Neuron (in vitro differentiated cells): Measurements from ENCODE around the gene FBXO10.
"Not testable (repeated sequence)": the region's sequence is repeated elsewhere in the genome, so short reads cannot be mapped to it uniquely, and the experiment has no call there.

Source experiments
- H2AFZ ChIP-seq: one replicate; pipeline ENCODE4 v1.6.1; 2013; ENCODE audit warnings: low read depth, mild to moderate bottlenecking, inconsistent platforms, low read length, moderate library complexity
- H3K27me3 ChIP-seq: one replicate; pipeline ENCODE4 v1.6.1; 2013; ENCODE audit warnings: low read length; ENCODE audit not compliant: insufficient read depth
- H3K36me3 ChIP-seq: one replicate; pipeline ENCODE4 v1.6.1; 2013; ENCODE audit warnings: low read length; ENCODE audit not compliant: insufficient read depth
- H3K4me1 ChIP-seq: one replicate; pipeline ENCODE4 v1.6.1; 2013; ENCODE audit warnings: low read length; ENCODE audit not compliant: insufficient read depth
- H3K4me3 ChIP-seq: 2 replicates; pipeline ENCODE4 v1.5.1; 2013; ENCODE audit warnings: mild to moderate bottlenecking, low read length, moderate library complexity
- H3K9me3 ChIP-seq: one replicate; pipeline ENCODE4 v1.6.1; 2013; ENCODE audit warnings: low read length

Gene FBXO10

GRCh38 chr9:37497320-37497719 is 78.9 kb downstream of the FBXO10 start:
- peaks cover 80% of the 10 kb centered on the region for H3K36me3 ChIP-seq
- no peak overlapping the region for H2AFZ ChIP-seq

GRCh38 chr9:37496020-37496419 is 80.2 kb downstream of the FBXO10 start:
- H3K4me3 ChIP-seq = no peak overlapping the region
- no peaks in the 10 kb centered on the region for H3K9me3 ChIP-seq
- peaks cover 74% of the 10 kb centered on the region for H3K36me3 ChIP-seq
- no peaks in the 10 kb centered on the region for H3K4me1 ChIP-seq
- H2AFZ ChIP-seq = no peak overlapping the region
- no peaks in the 10 kb centered on the region for H3K27me3 ChIP-seq

More at GRCh38 chr9:37497320-37497719, 78.9 kb downstream of the FBXO10 start:
- no peaks in the 10 kb centered on the region for H3K9me3 ChIP-seq
- H3K4me1 ChIP-seq = no peaks in the 10 kb centered on the region
- no peak overlapping the region for H3K4me3 ChIP-seq
- H3K27me3 ChIP-seq = no peaks in the 10 kb centered on the region

- no peaks in the 10 kb centered on the region for H3K9me3 ChIP-seq
- H3K36me3 ChIP-seq = peaks cover 71% of the 10 kb centered on the region
- H2AFZ ChIP-seq = no peak overlapping the region
- no peaks in the 10 kb centered on the region for H3K4me1 ChIP-seq
- H3K4me3 ChIP-seq = no peak overlapping the region
- no peaks in the 10 kb centered on the region for H3K27me3 ChIP-seq
Measured at GRCh38 chr9:37495571-37495970, 80.6 kb downstream of the FBXO10 start.

GRCh38 chr9:37491939-37492338 is 84.2 kb downstream of the FBXO10 start:
- Histone ChIP-seq H3K36me3 (peaks cover 66% of the 10 kb centered on the region), H3K9me3 (no peaks in the 10 kb centered on the region), H3K4me1 (peaks cover 5% of the 10 kb centered on the region), H3K4me3 (no peak overlapping the region), H3K27me3 (no peaks in the 10 kb centered on the region), H2AFZ (no peak overlapping the region)

GRCh38 chr9:37486616-37487548 is 89.3 kb downstream of the FBXO10 start:
- Histone ChIP-seq H3K36me3 (peaks cover 21% of the 10 kb centered on the region), H3K4me3 (peak overlapping the region; percentile 82), H3K27me3 (no peaks in the 10 kb centered on the region), H3K9me3 (no peaks in the 10 kb centered on the region), H3K4me1 (peaks cover 18% of the 10 kb centered on the region), H2AFZ (peak overlapping the region; percentile 93)

- Histone ChIP-seq H3K4me3 (peak overlapping the region; percentile 82), H3K9me3 (no peaks in the 10 kb centered on the region), H2AFZ (peak overlapping the region; percentile 93), H3K27me3 (no peaks in the 10 kb centered on the region), H3K36me3 (peaks cover 18% of the 10 kb centered on the region), H3K4me1 (peaks cover 18% of the 10 kb centered on the region)
Measured at GRCh38 chr9:37486256-37486615, 89.9 kb downstream of the FBXO10 start.

GRCh38 chr9:37485389-37486255 is 90.6 kb downstream of the FBXO10 start, which contains the start of gene POLR1E:
TSS of gene POLR1E (plus strand) at chr9:37485948. CDS start at chr9:37486048, 100 bp downstream.
- Histone ChIP-seq H2AFZ (peak within 1 kb of the TSS; percentile 93), H3K36me3 (peaks cover 18% of the 10 kb centered on the region), H3K9me3 (no peaks in the 10 kb centered on the region), H3K4me1 (peaks cover 18% of the 10 kb centered on the region), H3K4me3 (peak within 1 kb of the TSS; percentile 82), H3K27me3 (no peaks in the 10 kb centered on the region)

- H3K4me3 ChIP-seq = no peak overlapping the region
- no peaks in the 10 kb centered on the region for H3K27me3 ChIP-seq
- no peak overlapping the region for H2AFZ ChIP-seq
- no peaks in the 10 kb centered on the region for H3K9me3 ChIP-seq
- H3K4me1 ChIP-seq = peaks cover 3% of the 10 kb centered on the region
- H3K36me3 ChIP-seq = no peaks in the 10 kb centered on the region
Measured at GRCh38 chr9:37480759-37481158, 95.4 kb downstream of the FBXO10 start.

- H3K36me3 ChIP-seq, H3K4me3 ChIP-seq, H3K9me3 ChIP-seq, H3K27me3 ChIP-seq, H3K4me1 ChIP-seq, H2AFZ ChIP-seq: not testable (repeated sequence)
Measured at GRCh38 chr9:37477987-37478619, 98.1 kb downstream of the FBXO10 start.

GRCh38 chr9:37477443-37477842 is 98.7 kb downstream of the FBXO10 start:
- not testable (repeated sequence) for H3K27me3 ChIP-seq, H3K9me3 ChIP-seq, H3K4me3 ChIP-seq, H3K4me1 ChIP-seq, H3K36me3 ChIP-seq, H2AFZ ChIP-seq

- peaks cover 6% of the 10 kb centered on the region for H3K9me3 ChIP-seq
- H2AFZ ChIP-seq = no peak overlapping the region
- H3K4me1 ChIP-seq = peaks cover 7% of the 10 kb centered on the region
- no peaks in the 10 kb centered on the region for H3K36me3 ChIP-seq
- no peaks in the 10 kb centered on the region for H3K27me3 ChIP-seq
- no peak overlapping the region for H3K4me3 ChIP-seq
Measured at GRCh38 chr9:37476930-37477329, 99.2 kb downstream of the FBXO10 start.

GRCh38 chr9:37474438-37474837 is 101.7 kb downstream of the FBXO10 start:
- H2AFZ ChIP-seq = no peak overlapping the region
- H3K27me3 ChIP-seq = no peaks in the 10 kb centered on the region
- H3K4me3 ChIP-seq = no peak overlapping the region
- H3K36me3 ChIP-seq = no peaks in the 10 kb centered on the region
- H3K9me3 ChIP-seq = peaks cover 6% of the 10 kb centered on the region
- peaks cover 9% of the 10 kb centered on the region for H3K4me1 ChIP-seq

- not testable (repeated sequence) for H2AFZ ChIP-seq, H3K4me3 ChIP-seq, H3K9me3 ChIP-seq, H3K4me1 ChIP-seq, H3K27me3 ChIP-seq, H3K36me3 ChIP-seq
Measured at GRCh38 chr9:37473982-37474381, 102.2 kb downstream of the FBXO10 start.
